AG09319 (cell line): Measurements from ENCODE around the gene PAK3.
A peak's percentile ranks its signal among the peaks of the same experiment; 100 is the strongest.

Experiments
- DNase-seq: peaks from one replicate; pipeline ENCODE4 v3.0.0-alpha.2; 2010; ENCODE audit warnings: low read depth; ENCODE audit errors: extremely low read depth
- CTCF ChIP-seq: IDR thresholded peaks from 2 replicates; pipeline ENCODE4 v1.5.1; 2011; ENCODE audit warnings: low read depth, mild to moderate bottlenecking, inconsistent platforms, low read length, moderate library complexity

PAK3 gene

GRCh38 chrX:111165902-111166301 is 69.9 kb downstream of the PAK3 start:
- no peak for DNase-seq
- TF ChIP-seq CTCF: no peak

DNA sequence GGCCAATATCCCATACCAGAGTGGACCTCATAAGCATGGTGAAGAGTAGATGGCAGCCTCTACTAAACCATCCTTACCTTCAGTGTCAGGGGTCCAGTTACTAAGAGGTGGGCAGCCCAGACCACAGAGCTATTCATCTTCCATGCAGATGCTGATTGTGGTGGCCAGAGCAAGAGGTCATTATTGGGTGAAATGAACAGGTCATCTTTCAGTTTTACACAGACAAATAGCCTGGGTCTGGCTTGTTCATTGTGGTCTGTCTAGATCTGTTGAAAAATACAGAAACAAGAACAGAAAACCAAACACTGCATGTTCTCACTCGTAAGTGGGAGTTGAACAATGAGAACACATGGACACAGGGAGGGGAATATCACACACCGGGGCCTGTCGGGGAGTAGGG is 71.3 kb downstream of the PAK3 start:
- TF ChIP-seq CTCF: no peak
- no peak for DNase-seq

DNA sequence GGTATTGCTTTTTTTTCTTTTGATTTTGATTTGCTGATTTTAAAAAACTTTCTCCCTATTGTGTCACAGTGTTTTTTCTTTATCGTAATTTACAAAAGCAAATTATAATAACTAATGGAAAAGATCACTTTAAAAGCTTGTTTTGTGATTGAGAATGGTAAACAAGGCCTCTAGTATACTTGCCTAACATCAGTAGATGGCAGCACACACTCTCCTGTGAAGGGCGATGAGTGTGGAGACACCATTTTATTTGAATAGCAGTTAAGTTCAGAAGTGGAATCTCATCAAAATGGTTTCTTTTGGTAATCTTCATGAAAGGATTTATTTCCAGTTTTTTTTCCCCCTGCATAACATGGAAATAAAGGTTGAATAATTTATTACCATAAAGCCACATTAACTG is 72.3 kb downstream of the PAK3 start:
- no peak for DNase-seq
- TF ChIP-seq CTCF: peak; percentile 14; the same call in 1 of the 2 replicates

- DNase-seq: no peak
- no peak for TF ChIP-seq CTCF
Observed at GRCh38 chrX:111169141-111169540, 73.2 kb downstream of the PAK3 start.

DNA sequence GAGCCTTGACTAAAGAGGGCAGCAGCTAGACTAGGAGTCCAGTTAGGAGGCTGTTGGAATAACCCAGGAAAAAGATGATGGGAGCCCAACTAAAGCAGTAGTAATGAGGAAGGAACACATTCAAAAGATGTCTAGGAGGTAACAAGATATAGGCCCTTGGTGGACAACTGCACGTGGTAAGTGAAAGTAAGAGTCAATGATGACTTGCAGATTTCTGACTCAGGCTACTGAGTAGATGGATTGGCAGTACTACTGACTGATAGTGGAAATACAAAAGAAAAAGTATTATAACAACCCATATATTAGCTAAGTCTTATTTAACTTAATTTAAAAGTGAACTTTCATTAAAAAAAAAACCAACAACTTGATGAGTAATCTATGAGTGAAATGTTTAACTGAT is 74.0 kb downstream of the PAK3 start:
- no peak for TF ChIP-seq CTCF
- DNase-seq: no peak

- no peak for TF ChIP-seq CTCF
- DNase-seq: no peak
Observed at GRCh38 chrX:111180750-111181240, 84.8 kb downstream of the PAK3 start.

GRCh38 chrX:111181951-111182350 is 86.0 kb downstream of the PAK3 start:
- no peak for TF ChIP-seq CTCF
- DNase-seq: no peak

- no peak for DNase-seq
- no peak for TF ChIP-seq CTCF
Observed at GRCh38 chrX:111182997-111183396, 87.0 kb downstream of the PAK3 start.
